Right cardiac atrium (tissue), 5 donors: ENCODE results near the gene MRPL27. TPM values are rescaled to one million over a fixed set of nuclear protein-coding genes. Genes with fewer than 3 reads are reported as not detected.

Source experiments
- ATAC-seq, 2 donors: fragments of 200-7000 bp; cut with Tn5 transposase; one replicate each; pipeline versions ENCODE4 v1.8.0 to v1.9.1; 2020; ENCODE audit warnings: moderate library complexity in 2 of 2, mild to moderate bottlenecking in 1 of 2
- DNase-seq, 3 donors: peaks; one replicate each; pipeline ENCODE4 v3.0.0-alpha.2; 2020
- H3K27ac ChIP-seq: one replicate; pipeline ENCODE4 v1.5.1; 2013; ENCODE audit warnings: mild to moderate bottlenecking, low read length, control low read depth, moderate library complexity
- H3K27me3 ChIP-seq: one replicate; pipeline ENCODE4 v1.6.1; 2013; ENCODE audit not compliant: control insufficient read depth, insufficient read depth
- H3K4me1 ChIP-seq: one replicate; pipeline ENCODE4 v1.6.1; 2013; ENCODE audit warnings: low read length; ENCODE audit not compliant: control insufficient read depth, insufficient read depth
- H3K4me3 ChIP-seq: one replicate; pipeline ENCODE4 v1.5.1; 2013; ENCODE audit warnings: low read length, control low read depth
- H3K9me3 ChIP-seq: one replicate; pipeline ENCODE4 v1.6.1; 2013; ENCODE audit warnings: low read length; ENCODE audit not compliant: control insufficient read depth
- WGBS: extraction: QIAGEN DNeasy Blood & Tissue Kit; methylation state at CpG from one replicate; pipeline ENCODE4 v1.1.7; 2013; 5-methylcytosine and 5-hydroxymethylcytosine counted together
- intact Hi-C, 4 donors: fragments of 100-400 bp; cut with DNase I; formaldehyde crosslinking; loops; one replicate each; pipeline versions ENCODE4 v1.11.0 to v1.14.0; 2022 to 2023
- polyA plus RNA-seq: library from polyadenylated mRNA; stranded (reverse); fragments of 200-250 nt; gene quantifications from one replicate; pipeline ENCODE4 v1.2.3, GENCODE V29; 2013
- total RNA-seq, 4 donors: library from RNA; stranded (reverse); fragmentation: NEBNext Ultra II Directional; extraction: Animal tissue kit (Norgen Biotek cat#: 25700); gene quantifications; one replicate each; pipeline ENCODE4 v1.2.1, GENCODE V29; 2021
- donor health status: healthy with polysubstance abuse.
- donor health status: DM: no; HTN: yes; CAD: no.
- donor health status: DM: no; HTN: no; CAD: no.
- donor health status: DM: no; HTN: yes; CAD: no; lungs with severe emphysema.
- donor health status: DM: yes; HTN: yes; CAD: no.

MRPL27 gene
- total and polyA plus RNA-seq, 5 donors = 74.4 to 194 (median 82.3) TPM

DNA sequence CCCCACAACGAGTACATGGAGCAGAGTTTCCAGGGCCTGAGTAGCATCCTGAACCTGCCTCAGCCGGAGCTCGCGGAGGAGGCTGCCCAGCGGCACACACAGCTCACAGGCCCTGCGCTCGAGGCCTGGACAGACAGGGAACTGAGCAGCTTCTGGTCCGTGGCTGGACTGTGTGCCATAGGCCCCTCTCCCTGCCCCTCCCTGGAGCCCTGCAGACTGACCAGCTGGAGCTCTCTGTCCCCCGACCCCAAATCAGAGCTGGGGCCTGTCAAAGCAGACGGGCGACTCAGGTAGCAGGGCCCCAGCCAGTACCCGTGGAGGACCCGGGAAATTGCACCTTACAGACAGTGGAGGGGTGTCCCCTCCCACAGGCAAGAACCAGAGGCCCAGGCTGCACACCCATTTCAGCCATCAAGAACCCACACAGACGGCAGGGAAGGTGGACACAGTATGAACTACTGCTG is 13.0 kb downstream of the MRPL27 start:
- intact Hi-C loops = loop anchor here in 2 of 4 donors (10.0 kb wide), 1 partner anchor 115 kb away; the partner anchor contains the start of gene RSAD1 (in 2 of the 2)
- 84% methylated on average over 14 of the region's 14 CpGs for WGBS
- DNase-seq (no peak), ATAC-seq (no peak)
- Histone ChIP-seq H3K27ac (no peak overlapping the region), H3K4me1 (no peaks in the 10 kb centered on the region), H3K27me3 (no peaks in the 10 kb centered on the region), H3K4me3 (no peak overlapping the region), H3K9me3 (no peaks in the 10 kb centered on the region)

GRCh38 chr17:50359005-50359699 is 13.8 kb downstream of the MRPL27 start:
- DNase-seq = peak in 1 of 3 donors; percentile 73
- intact Hi-C loops = no loop called here
- Histone ChIP-seq H3K4me3 (no peak overlapping the region), H3K4me1 (no peaks in the 10 kb centered on the region), H3K27me3 (no peaks in the 10 kb centered on the region), H3K9me3 (no peaks in the 10 kb centered on the region), H3K27ac (no peak overlapping the region)
- 74% methylated on average over 5 of the region's 5 CpGs for WGBS
- no peak for ATAC-seq

- H3K4me3 ChIP-seq = no peak overlapping the region
- H3K27ac ChIP-seq = no peak overlapping the region
- no peak for DNase-seq
- intact Hi-C loops = no loop called here
- WGBS = 94% methylated on average over 17 of the region's 17 CpGs
- no peaks in the 10 kb centered on the region for H3K4me1 ChIP-seq
- no peaks in the 10 kb centered on the region for H3K27me3 ChIP-seq
- ATAC-seq = no peak
- no peaks in the 10 kb centered on the region for H3K9me3 ChIP-seq
Observed at GRCh38 chr17:50358177-50358576, 14.8 kb downstream of the MRPL27 start.

- no peaks in the 10 kb centered on the region for H3K4me1 ChIP-seq
- no peak overlapping the region for H3K27ac ChIP-seq
- ATAC-seq = no peak
- no peaks in the 10 kb centered on the region for H3K9me3 ChIP-seq
- intact Hi-C loops = no loop called here
- H3K4me3 ChIP-seq = no peak overlapping the region
- 95% methylated on average over 12 of the region's 12 CpGs for WGBS
- no peaks in the 10 kb centered on the region for H3K27me3 ChIP-seq
- DNase-seq = no peak
Observed at GRCh38 chr17:50356892-50357510, 16.0 kb downstream of the MRPL27 start.

DNA sequence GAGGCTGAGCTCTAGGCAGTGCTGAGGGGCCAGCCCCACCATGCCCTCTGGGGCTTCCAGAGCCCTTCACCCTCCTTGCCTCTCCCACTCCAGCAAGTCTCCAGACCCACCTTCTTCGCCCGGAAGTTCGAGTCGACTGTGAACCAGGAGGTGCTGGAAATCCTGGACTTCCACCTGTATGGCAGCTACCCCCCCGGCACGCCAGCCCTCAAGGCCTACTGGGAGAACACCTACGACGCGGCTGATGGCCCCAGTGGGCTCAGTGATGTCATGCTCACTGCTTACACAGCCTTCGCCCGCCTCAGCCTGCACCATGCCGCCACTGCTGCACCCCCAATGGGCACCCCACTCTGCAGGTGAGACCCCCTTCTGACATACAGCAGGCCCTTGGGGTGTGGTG is 16.6 kb downstream of the MRPL27 start:
- DNase-seq (no peak), ATAC-seq (no peak)
- WGBS = 94% methylated on average over 12 of the region's 12 CpGs
- no peaks in the 10 kb centered on the region for H3K27me3 ChIP-seq
- no peaks in the 10 kb centered on the region for H3K4me1 ChIP-seq
- H3K27ac ChIP-seq = no peak overlapping the region
- intact Hi-C loops = no loop called here
- H3K4me3 ChIP-seq = no peak overlapping the region
- H3K9me3 ChIP-seq = no peaks in the 10 kb centered on the region

GRCh38 chr17:50355701-50356341 is 17.2 kb downstream of the MRPL27 start:
- WGBS = 91% methylated on average over 20 of the region's 20 CpGs
- no peak for DNase-seq
- Histone ChIP-seq H3K9me3 (no peaks in the 10 kb centered on the region), H3K4me1 (no peaks in the 10 kb centered on the region), H3K27me3 (no peaks in the 10 kb centered on the region), H3K4me3 (no peak overlapping the region), H3K27ac (no peak overlapping the region)
- ATAC-seq = no peak
- intact Hi-C loops = no loop called here

GRCh38 chr17:50355336-50355700 is 17.7 kb downstream of the MRPL27 start:
- no peak overlapping the region for H3K27ac ChIP-seq
- intact Hi-C loops = no loop called here
- H3K9me3 ChIP-seq = no peaks in the 10 kb centered on the region
- ATAC-seq = no peak
- H3K27me3 ChIP-seq = no peaks in the 10 kb centered on the region
- 85% methylated on average over 4 of the region's 4 CpGs for WGBS
- no peak overlapping the region for H3K4me3 ChIP-seq
- no peaks in the 10 kb centered on the region for H3K4me1 ChIP-seq
- no peak for DNase-seq

DNA sequence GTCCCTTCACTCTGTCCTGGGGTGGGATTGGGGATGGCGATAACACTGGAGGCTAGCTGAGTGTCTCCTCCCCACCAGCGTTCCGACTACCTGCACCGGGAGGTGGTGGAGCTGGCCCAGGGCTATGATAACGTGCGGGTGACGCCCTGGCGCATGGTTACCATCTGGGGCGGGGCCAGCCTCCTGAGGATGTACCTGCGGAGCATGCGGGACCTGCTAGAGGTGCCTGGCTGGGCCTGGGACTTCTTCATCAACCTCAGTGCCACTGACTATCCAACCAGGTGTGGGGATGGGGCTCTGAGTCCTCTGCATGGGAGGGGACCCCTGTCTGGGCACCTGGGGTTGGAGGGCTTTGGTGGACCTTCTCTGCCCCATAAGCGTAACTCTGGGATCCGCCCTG is 18.2 kb downstream of the MRPL27 start:
- intact Hi-C loops = no loop called here
- DNase-seq (no peak), ATAC-seq (no peak)
- WGBS = 94% methylated on average over 13 of the region's 13 CpGs
- H3K4me1 ChIP-seq = no peaks in the 10 kb centered on the region
- H3K27ac ChIP-seq = no peak overlapping the region
- H3K4me3 ChIP-seq = no peak overlapping the region
- no peaks in the 10 kb centered on the region for H3K27me3 ChIP-seq
- H3K9me3 ChIP-seq = no peaks in the 10 kb centered on the region

- DNase-seq (no peak), ATAC-seq (no peak)
- no peak overlapping the region for H3K27ac ChIP-seq
- WGBS = 92% methylated on average over 15 of the region's 15 CpGs
- intact Hi-C loops = no loop called here
- H3K4me3 ChIP-seq = no peak overlapping the region
- no peaks in the 10 kb centered on the region for H3K9me3 ChIP-seq
- H3K27me3 ChIP-seq = no peaks in the 10 kb centered on the region
- no peaks in the 10 kb centered on the region for H3K4me1 ChIP-seq
Observed at GRCh38 chr17:50354198-50354597, 18.8 kb downstream of the MRPL27 start.

GRCh38 chr17:50353600-50354195 is 19.3 kb downstream of the MRPL27 start:
- Histone ChIP-seq H3K4me1 (no peaks in the 10 kb centered on the region), H3K27me3 (no peaks in the 10 kb centered on the region), H3K4me3 (no peak overlapping the region), H3K27ac (no peak overlapping the region), H3K9me3 (no peaks in the 10 kb centered on the region)
- WGBS = 93% methylated on average over 27 of the region's 27 CpGs
- ATAC-seq (peak in 1 of 2 donors; percentile 6), DNase-seq (no peak)
- intact Hi-C loops = no loop called here
